ENCODE results near the gene ZNF48. TPM values are rescaled to one million over a fixed set of nuclear protein-coding genes. Genes with fewer than 3 reads are reported as not detected.
A peak's percentile ranks its signal among the peaks of the same experiment; 100 is the strongest.

The ZNF48 gene
- total and polyA plus RNA-seq, 11 donors, result 3.1 to 11.0 (median 5.9) TPM

GRCh38 chr16:30407102-30407803 lies 12.0 kb downstream of the ZNF48 start, which contains the start of gene ZNF771:
ZNF771 (plus strand) TSS chr16:30407606; CDS start chr16:30408054, 448 bp downstream.
- peak within 1 kb of the TSS; percentile 61 to 93 (median 85) for H3K27ac ChIP-seq
- no peaks in the 10 kb centered on the region for H3K9me3 ChIP-seq
- peaks cover 0 to 33% (median 17%) of the 10 kb centered on the region in 12 donors for H3K4me1 ChIP-seq
- WGBS, 4 donors, result 0 to 1% (median 0%) methylated on average over 25 to 65 of the region's 65 CpGs
- no peaks in the 10 kb centered on the region for H3K27me3 ChIP-seq
- H3K36me3 ChIP-seq, result peaks cover 0 to 13% (median 8%) of the 10 kb centered on the region in 9 donors
- TF ChIP-seq POLR2A (IDR thresholded peaks at IDR 0.05), result peak in 1 of 2 donors; percentile 59
- TF ChIP-seq CTCF (IDR thresholded peaks at IDR 0.05), result peak in 3 of 12 donors; percentile 15 to 18 (median 15)
- ATAC-seq, result peak; percentile 83 to 97 (median 96)
- peak; percentile 94 to 97 (median 94) for DNase-seq
- intact Hi-C loops (cut with DNase I), result loop anchor here in 4 of 10 donors (2.0 to 10.0 kb wide), 6 partner anchors 28 to 335 kb away; partner anchors contain the start of genes TBX6 (in 2 of the 4) and YPEL3 (in 1 of the 4)
- peak within 1 kb of the TSS; percentile 54 to 96 (median 76) for H3K4me3 ChIP-seq

GRCh38 chr16:30407804-30408534 lies 12.7 kb downstream of the ZNF48 start:
- Histone ChIP-seq H3K36me3 (peaks cover 0 to 21% (median 12%) of the 10 kb centered on the region in 9 donors), H3K27ac (peak overlapping the region; percentile 61 to 93 (median 85)), H3K9me3 (no peaks in the 10 kb centered on the region), H3K27me3 (no peaks in the 10 kb centered on the region), H3K4me3 (peak overlapping the region; percentile 54 to 96 (median 76)), H3K4me1 (peaks cover 0 to 33% (median 17%) of the 10 kb centered on the region in 12 donors)
- intact Hi-C loops (cut with DNase I), result loop anchor here in 4 of 10 donors (2.0 to 10.0 kb wide), 6 partner anchors 29 to 336 kb away; partner anchors contain the start of genes TBX6 (in 2 of the 4) and YPEL3 (in 1 of the 4)
- ATAC-seq, result peak; percentile 2 to 57 (median 18)
- no peak for TF ChIP-seq POLR2A (IDR thresholded peaks at IDR 0.05)
- WGBS, 4 donors, result 13 to 15% (median 15%) methylated on average over 16 to 19 of the region's 19 CpGs
- DNase-seq, result peak in 1 of 5 donors; percentile 54

- TF ChIP-seq POLR2A (IDR thresholded peaks at IDR 0.05) (no peak), CTCF (IDR thresholded peaks at IDR 0.05) (peak; percentile 92 to 98 (median 96))
- intact Hi-C loops (cut with DNase I), result loop anchor here in 7 of 10 donors (5.0 to 10.0 kb wide), 8 partner anchors 42 to 345 kb away; partner anchors contain the start of genes TBX6 (in 4 of the 7), YPEL3 (in 3 of the 7), ALDOA (in 2 of the 7) and MAPK3 (in 2 of the 7)
- no peaks in the 10 kb centered on the region for H3K9me3 ChIP-seq
- peaks cover 0 to 36% (median 17%) of the 10 kb centered on the region in 12 donors for H3K4me1 ChIP-seq
- H3K4me3 ChIP-seq, result peak overlapping the region in 3 of 12 donors; percentile 0 to 16 (median 13)
- ATAC-seq, result peak; percentile 66 to 82 (median 74)
- peaks cover 0 to 34% (median 20%) of the 10 kb centered on the region in 9 donors for H3K36me3 ChIP-seq
- peak overlapping the region in 9 of 12 donors; percentile 0 to 50 (median 38) for H3K27ac ChIP-seq
- peak; percentile 89 to 94 (median 90) for DNase-seq
- H3K27me3 ChIP-seq, result no peaks in the 10 kb centered on the region
- 40 to 47% (median 42%) methylated on average over 14 to 15 of the region's 15 CpGs for WGBS, 4 donors
Measured at GRCh38 chr16:30409125-30410060, 14.2 kb downstream of the ZNF48 start.

All from heart left ventricle (tissue), 16 donors.